NCI-H1105 (cell line): ENCODE data around the gene RIPK1.

Experiments used
- DNase-seq: peaks from one replicate; lab custom pipeline; 2025; lab: John Stamatoyannopoulos, UW

Gene RIPK1

DNA sequence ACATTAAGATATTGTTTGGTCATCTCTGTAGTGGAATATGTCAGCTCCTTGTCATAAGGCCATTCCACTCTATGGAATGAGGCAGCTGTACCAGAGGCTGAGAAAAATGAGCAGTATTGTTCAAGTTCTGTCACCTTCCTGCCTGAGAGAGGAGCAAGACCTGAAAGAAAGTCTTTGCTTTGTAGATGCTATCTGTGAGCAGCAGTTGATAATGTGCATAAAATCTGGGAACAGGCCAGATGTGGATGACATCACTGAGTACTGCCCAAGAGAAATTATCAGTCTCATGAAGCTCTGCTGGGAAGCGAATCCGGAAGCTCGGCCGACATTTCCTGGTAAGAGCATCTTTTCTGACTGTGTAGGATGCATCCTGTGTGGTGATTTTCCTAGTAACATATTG lies 16.8 kb downstream of the RIPK1 start:
- no peak for DNase-seq

DNA sequence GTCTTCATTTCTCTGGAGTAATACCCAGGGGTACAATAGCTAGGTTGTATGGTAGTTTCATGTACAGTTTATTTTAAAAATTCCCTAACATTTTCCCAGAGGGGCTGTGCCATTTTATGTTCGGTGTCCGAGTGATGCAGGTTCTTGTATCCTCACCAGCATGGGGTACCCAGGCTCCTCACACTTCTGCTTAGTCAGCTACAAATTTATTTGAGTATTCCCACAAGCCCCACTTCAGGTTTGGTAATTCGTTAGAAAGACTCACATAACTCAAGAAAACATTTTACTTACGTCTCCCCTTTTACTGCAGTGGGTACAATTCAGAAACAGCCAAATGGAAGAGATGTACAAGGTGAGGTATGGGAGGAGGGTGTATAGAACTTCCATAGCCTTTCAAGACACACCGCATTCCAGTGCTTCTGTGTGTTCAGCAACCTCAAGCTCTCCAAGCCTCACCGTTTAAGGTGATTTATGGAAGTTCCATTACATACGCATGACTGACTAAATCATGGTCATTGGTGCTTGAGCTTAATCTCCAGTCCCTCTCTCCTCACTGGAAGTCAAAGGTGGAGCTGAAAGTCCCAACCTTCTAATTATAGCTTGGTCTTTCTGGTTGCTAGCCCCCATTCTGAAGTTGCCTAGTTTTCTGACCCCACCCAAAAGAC lies 18.1 kb downstream of the RIPK1 start:
- no peak for DNase-seq

DNA sequence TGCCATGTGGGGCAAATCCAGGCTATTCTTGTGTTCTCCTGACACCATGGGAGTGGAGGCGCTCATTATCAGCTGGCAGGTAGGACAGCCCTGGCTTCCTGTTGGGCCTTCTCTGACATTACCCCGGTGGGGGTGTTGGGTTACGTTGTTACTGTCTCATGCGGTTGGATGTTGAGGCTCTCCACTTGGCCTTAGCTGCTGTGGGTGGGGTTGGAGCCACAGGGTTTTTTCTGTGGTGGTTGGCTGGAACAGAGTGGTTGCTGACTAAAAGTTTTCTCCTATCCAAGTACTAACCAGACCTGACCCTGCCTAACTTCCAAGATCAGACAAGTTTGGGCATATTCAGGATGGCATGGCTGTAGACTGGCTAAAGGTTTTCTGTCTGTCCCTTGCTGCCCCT lies 20.2 kb downstream of the RIPK1 start:
- no peak for DNase-seq

DNA sequence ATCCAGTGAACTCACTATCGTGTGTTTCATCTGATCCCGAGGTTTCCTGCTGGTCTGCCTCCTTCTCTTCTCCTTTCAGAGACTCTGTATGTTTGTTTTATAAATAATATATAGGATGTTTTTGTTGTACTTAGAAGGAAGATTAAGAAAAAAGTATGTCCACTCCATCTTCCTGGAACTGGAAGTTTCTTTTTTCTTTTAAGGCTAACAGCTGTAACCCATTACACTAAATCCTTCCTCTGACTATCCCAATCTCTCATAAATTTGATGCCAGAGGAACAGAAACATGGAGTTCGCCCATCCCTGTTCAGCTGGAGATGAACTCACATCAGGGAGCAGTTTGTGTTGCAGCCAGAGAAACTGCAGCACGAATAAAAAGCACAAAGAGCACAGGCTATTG lies 20.7 kb downstream of the RIPK1 start:
- DNase-seq: no peak

DNA sequence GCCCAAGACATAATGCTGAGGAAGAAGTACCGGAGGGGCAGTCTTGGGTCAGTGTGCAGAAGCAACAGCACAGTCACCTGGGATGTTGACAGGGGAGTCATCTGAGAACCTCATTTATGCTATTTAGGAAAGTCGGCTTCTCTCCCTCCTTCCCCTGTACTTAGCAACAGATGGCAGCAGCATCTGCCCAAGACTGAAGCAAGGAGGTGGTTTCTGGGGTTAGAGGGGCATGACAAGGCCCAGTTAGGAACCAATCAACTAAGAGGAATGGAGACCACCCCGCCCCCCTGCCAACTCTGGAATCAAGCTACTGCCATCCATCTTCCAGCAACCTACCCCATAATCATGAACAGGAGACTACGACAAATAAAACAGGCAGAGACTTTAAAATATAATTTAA lies 21.7 kb downstream of the RIPK1 start:
- no peak for DNase-seq

DNA sequence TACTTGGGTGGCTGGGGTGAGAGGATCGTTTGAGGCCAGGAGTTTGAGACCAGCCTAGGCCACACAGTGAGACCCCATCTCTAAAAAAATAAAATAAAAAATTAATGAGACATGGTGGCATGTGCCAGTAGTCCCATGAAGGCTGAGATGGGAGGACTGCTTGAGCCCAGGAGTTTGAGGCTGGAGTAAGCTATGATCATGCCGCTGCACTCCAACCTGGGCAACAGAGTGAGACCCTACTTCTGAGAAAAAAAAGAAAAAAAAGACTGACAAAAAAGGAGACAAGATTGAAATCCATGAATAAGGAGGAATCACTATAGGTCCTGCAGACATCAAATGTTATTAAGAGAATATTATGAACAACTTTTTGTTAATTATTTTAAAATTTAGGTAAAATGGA lies 26.5 kb downstream of the RIPK1 start:
- DNase-seq: no peak

DNA sequence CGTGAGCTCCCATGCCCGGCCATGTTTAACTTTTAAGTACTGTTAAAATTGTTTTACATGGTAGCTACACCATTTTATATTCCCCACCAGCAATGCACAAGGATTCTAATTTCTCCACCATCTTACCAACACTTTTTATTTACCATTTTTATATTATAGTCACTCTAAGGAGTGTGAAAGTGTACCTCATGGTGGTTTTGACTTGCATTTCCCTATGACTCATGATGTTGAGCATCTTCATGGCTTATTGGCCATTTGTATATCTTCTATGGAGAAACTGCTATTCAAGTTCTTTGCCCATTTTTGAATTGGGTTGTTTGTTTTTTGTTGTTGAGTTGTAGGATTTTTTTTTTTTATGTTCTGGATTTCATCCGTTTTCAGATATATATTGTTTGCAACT lies 34.6 kb downstream of the RIPK1 start:
- DNase-seq: no peak

DNA sequence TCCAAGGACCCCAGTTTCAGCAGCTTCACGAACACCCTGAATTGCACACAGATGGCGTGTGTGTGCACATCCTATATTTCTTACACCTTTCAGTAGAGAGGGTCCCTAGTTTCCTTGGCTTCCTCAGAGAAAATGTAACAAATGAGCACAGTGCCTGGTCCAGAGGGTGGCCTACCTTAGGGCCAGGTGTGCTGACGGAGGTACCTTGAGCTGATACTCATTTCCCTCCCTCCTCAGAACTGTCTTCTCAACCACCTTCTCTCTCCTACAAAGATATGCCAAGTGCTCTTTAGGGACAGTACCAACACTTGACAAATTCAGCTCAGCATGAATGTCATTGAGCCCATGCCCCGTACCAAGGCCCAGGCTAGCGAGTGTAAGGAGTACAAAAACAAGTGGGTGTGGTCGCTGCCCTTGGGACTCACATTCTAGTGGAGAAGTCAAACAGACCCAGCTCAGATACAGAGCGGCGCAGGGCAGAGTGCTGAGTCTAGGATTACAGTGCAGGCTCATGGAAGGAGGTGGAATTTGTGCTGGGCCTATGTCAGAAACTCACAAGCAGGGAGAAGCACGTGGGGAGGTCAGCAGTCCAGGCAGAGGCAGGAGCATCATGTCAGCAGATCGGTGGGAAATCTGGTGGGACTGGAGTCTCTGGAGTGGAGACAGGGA lies 40.6 kb downstream of the RIPK1 start:
- DNase-seq: no peak

DNA sequence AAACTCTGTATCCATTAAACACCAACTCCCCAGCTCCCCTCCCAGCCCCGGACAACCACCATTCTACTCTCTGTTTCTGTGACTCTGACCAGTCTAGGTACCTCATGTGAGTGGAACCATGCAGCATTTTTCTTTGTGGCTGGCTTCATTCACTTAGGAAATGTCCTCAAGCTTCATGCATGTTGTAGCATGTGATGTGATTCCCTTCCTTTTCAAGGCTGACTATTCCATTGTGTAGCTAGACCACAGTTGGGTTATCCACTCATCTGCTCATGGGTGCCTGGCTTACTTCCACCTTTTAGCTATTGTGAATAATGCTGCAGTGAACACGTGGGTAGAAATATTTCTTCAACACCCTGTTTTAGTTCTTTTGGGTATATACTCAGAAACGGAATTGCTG lies 41.5 kb downstream of the RIPK1 start:
- DNase-seq: no peak

DNA sequence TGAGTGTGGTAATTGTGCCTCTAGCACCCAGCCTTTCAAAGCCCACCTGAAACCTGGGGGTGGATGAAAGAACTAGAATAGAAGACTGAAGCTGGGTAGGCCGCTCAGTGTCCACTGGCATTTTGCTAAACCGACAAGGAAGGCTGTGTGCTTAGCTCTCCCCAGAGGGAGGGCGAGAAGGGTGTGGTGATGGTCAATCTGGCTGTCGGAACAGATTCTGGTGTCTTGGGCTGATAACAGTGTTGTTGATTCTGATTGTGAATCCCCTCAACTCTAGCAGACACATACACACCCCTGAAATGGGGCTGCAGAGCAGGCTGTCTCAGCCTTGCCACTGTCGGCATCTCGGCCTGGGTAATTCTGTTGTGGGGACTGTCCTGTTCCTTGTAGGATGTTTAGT lies 46.1 kb downstream of the RIPK1 start:
- DNase-seq: no peak

DNA sequence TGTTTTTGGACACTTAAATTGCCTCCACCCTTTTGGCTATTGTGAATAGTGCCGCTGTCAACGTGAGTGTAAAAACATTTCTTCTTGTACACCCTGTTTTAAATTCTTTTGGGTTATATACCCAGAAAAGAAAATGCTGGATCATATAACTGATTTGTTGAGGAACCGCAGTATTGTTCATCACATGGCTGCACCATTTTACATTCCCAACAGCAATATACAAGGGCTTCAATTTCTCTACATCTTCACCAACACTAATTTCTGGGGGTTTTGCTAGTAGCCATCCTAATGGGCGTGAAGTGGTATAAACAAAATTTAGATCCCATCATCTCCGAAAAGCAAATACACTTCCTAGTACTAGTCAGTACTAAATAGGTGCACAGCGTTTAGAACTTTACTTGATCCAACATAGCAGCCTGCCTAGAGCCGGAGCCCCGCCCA lies 49.6 kb downstream of the RIPK1 start:
- no peak for DNase-seq

DNA sequence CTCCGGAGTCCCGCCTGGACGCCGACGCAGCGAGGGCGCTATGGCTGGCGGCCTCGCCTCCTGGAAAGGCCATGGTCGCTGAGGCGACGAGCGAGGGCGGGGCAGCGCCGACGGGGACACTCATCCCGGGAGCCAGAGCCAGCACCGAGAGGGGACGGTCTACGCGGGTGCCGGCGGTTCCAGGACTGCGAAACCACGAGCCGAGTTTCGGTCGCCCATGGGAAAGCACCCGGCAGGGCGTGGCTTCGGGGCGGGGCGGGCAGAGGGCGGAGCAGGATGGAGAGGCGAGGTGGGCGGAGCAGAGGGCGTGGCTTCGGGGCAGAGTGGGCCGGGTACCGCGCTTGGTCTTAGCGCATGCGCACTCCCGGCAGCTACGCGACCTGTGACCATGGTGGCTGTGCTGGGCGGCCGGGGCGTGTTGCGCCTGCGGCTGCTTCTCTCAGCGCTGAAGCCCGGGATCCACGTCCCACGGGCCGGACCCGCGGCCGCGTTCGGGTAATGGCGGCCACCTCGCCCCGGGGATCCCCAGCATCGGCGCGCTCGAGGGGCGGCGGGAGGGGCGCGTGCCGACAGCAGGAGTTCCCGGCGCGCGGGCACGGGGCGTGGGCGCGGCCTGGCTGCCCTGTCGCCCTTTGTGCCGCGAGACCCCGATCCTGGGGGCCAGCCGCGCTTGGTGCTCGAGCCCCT lies 50.2 kb downstream of the RIPK1 start, which contains the start of gene BPHL:
Gene BPHL, plus strand, starts transcription at position 359 of the 687 bp plus-strand sequence. Its CDS starts 30 bp downstream, at position 389.
- DNase-seq: peak; percentile 96

DNA sequence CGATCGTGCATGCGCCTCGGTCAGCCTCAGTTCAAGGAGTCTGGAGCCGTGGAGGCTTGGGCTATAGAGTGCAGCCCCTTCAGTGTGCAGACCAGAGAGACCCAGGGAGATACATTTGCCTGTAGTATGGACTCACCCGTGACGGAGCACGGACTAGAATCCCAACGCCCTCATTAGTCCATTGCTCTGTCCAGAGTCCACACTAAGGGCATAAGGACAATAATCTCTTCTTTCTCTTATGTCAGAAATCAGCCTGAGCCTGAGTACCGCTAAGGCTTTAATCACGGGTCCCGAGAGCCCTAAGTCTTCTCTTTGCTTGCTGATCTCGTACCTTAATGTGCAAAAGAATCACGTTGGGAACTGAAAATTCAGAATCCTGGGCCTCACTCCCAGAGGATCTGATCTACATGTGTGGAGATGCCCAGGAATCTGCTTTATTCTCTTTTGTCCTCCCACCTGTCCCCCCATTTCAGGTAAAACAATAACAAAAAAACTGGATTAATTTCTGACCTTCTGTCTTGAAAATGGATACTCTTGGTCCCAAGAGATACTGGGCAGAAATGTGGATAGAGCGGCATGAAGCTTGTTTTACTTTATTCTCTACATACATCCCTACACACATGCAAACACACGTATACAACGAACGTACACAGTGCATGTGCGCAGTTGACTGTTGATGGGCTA lies 50.9 kb downstream of the RIPK1 start:
- no peak for DNase-seq

DNA sequence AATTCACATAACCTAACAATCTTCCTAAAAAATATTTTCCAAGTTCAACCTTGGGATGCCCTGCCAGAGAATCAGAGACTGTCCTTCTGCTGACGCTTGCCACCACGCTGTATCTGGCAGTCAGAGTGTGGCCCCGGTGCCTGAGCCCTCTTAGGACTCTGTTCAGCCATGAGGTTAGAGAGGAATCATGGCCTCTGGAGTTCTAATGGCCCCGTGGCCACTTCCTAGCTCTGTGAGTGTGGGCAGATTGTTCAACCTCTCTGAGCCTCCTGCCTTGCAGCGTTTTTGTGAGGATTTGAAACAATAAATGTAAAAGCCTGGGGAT lies 52.4 kb downstream of the RIPK1 start:
- DNase-seq: no peak

DNA sequence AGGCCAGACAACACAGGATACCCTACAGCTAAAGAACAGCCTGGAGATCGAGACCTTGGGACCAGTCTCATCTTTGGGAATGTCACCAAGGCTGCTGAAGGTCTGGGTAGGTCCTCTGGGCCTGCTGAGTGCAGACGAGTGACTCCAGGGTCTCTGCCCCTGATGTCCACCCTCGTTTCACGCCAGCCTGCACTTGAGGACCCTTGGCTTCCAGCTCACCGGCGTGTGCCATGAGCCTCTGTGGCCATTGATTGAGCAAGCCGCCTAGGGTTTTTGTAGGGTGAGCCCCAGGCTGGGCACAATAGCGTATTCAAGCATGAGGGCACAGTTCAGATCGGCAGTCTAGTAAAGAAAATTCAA lies 54.5 kb downstream of the RIPK1 start:
- no peak for DNase-seq

DNA sequence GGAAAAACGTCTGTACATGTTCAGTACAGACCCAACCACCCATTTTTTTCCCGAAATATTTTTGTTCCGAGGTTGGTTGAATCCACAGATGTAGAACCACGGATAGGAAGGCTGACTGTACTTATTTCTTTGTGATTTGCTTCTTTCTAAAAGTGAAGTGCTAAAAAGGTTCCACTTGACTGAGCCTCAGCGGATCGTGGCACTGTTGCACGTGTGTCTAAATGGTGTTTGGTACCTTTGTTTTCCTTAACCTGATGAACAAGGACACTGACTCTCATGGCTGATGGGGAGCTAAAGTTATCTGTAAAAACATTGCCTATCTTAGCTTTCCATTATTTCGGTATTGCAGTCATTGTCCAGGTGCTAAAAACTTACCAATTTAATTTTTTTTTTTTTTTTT lies 56.4 kb downstream of the RIPK1 start:
- DNase-seq: no peak

DNA sequence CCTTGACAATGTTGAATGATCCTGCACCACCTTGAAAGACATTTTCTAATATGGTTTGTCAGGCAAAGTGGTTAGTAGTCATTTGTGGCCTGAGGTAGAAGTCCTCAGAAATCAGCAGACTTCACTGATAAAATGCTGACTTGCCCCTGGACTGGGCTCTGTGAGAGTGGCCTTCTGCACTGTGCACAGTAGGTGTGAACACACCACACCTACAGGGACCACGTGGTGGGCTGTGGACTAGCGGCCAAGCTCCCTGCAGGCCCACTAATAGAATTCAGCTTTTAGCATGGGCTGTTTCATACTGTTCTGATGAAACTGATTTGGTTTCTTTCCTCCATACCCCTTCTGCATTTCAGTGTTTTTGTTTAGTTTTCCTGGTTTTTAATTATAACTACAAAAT lies 57.5 kb downstream of the RIPK1 start:
- no peak for DNase-seq

DNA sequence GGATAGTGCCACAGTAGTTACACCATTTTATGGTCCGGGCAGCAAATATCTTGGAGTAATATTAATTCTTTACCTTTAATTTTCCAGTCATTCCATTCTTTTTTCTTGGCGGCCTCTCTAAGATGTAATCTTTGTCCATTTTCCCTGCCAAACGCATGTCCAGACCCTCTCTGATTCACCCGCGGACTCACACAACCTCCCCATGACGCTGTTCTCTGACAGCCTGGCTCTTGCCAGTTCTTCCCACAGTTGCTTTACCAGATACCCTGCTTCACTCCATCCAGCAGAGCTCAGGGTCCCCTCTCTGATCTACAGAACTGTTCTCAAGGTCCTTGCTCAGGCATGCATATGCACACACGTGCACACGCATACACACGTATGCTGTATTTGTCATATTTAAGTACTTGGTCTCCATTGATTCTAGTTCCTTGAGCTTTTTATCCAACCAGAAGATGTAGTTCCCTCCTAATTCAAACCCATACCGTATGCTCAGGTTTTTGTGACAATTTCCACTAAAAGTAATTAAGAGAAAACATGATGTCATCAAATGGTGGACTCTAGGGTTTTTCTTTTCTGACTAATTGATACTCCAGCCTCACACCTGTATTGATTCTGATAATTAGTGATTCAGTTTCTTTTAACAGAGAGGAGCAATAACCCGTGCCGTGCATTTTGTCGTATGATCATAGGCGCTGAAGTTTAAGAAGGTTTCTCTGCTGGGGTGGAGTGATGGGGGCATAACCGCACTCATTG lies 60.2 kb downstream of the RIPK1 start:
- no peak for DNase-seq

DNA sequence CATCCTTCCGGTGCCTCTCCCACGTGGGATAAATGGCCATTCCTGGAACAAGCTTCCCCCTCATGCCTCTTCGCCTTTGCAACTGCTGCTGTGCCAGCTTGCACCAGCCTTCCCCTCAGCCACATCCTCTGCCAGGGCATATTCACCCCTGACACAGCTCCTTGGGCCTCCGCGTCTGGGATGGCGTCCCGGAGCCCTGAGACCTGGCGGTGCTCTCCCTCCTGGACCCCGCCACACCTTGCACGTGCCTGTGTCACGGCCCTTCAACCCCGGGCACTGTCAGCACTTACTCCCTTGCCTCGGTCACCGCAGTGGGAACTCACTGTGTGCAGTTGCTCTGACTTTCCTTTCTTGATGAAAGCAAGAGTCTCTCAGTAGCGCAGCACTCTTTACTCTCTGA lies 63.4 kb downstream of the RIPK1 start:
- DNase-seq: no peak

DNA sequence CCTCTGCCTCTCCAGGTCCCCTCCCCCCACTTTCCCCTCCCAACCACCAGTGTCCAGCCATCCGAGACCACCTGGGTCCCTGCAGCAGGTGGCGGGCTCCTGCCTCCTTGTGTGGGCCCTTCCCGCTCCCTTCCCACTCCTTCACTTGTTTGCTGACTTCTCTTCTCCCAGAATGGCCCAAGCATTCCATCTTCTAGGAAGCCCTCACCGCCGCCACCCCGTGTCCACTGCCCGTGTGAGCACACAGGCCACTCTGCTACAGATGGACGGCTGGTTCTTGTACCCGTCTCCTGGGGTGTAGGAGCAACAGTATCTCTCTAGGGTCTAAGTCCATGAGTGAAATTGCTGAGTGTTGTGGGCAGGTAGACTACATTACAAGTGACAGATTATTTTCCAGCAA lies 65.2 kb downstream of the RIPK1 start:
- DNase-seq: no peak

DNA sequence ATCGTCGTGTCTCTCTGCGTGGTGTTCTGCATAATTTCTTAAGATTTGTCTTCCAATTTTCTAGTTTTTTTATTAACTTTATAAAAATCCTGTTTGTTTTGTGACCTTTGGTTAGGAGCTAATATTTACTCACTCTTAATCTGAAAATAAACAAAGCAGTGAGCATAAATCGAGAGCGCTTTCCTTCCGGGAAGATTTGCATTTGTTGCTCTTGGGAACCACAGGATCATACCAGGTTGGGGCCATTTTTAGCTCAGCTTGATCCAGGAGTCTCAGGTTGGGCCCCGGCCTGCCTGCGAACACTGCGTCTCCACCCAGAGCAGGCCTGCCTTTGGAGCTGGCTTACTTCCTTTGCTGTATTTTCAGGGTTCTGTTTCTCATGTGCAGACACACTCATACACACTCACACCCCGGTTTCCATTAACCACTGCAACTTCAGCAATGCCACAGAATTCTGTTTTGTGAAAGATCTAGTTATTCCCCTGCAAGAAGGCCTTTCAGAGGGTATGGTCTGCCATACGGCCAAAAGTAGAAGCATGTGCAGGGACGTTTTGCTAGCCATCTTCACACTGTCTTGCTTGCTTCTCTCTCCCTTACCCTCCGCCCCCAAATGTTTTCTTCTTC lies 67.5 kb downstream of the RIPK1 start:
- DNase-seq: no peak
